Activated T-helper 9 cell treated with anti-CD3 and anti-CD28 coated beads, Interleukin-2, amount 50 U/mL, for 16 hours (primary cell): ENCODE measurements around the gene DIP2A.
A peak's percentile ranks its signal among the peaks of the same experiment; 100 is the strongest.
"Not testable (repeated sequence)": the region's sequence is repeated elsewhere in the genome, so short reads cannot be mapped to it uniquely, and the experiment has no call there.

ENCODE experiments used
- DNase-seq: peaks from one replicate; pipeline ENCODE4 v3.0.0-alpha.2; 2020; ENCODE audit warnings: low read depth

Gene DIP2A

DNA sequence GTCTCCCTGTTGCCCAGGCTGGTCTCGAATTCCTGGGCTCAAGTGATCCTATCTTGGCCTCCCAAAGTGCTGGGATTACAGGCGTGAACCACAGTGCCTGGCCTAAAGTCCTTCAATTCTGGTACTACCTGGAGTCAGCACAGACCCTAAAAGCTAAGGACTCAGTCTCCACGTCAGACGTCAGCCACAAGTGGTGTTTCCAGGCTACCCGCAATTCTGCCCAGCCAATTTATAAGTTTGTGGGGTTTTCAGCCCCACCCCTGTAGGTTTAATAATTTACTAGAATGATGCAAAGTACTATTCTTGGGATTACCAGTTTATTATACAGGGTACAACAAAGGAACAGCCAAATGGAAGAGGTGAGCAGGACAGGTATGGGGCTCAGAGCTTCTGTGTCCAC, 10.6 kb upstream of the DIP2A start:
- no peak for DNase-seq

DNA sequence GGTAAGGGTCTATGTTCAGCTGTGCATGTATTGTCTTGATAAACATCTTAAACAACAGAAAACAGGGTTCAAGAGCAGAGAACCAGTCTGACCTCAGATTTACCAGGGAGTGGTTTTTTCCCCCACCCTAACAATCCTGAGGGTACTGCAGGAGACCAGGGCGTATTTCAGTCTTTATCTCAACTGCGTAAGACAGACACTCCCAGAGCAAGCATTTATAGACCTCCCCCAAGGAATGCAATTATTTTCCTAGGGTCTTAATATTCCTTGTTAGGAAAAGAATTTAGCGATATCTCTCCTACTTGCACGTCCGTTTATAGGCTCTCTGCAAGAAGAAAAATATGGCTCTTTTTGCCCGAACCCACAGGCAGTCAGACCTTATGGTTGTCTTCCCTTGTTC, 9.8 kb upstream of the DIP2A start:
- DNase-seq: not testable (repeated sequence)

DNA sequence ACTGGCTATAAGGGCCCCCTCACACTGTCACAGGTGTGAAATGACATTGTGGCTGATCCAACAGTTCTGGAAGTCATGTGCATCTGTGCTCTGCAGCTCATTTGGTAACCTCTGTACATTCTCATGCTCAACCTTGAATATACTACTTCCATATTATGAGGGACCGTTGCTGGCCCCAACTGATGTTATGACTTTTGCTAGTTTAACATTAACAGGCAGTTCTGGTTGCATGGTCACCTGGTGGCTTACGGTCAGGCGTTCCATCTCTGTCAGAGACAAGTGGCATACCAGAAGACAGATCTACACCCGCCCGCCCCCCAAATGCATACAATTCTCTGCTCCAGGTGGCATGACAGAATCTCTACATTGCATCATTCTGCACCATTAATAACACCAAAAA, 6.0 kb upstream of the DIP2A start:
- DNase-seq: no peak

DNA sequence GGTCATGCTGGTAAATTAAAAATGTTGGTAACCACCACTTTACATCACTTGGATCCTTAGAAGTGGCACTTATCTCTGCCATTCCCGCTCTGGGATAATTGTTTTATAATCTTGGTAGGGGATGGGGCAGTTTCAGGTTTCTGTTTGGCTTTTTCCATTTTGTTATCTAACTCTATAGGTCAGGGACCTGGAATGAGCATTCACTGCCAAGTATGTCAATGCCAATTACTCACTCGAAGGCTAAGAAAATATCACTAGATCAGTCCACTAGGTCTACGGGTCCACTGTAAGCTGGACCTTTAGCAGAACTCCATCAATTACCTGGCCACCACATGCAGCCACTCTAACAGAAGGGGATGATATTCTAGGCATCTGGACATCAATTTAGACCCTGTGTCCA, 4.5 kb upstream of the DIP2A start:
- DNase-seq: no peak

- no peak for DNase-seq
Measured at GRCh38 chr21:46454634-46455390, 3.9 kb upstream of the DIP2A start.

DNA sequence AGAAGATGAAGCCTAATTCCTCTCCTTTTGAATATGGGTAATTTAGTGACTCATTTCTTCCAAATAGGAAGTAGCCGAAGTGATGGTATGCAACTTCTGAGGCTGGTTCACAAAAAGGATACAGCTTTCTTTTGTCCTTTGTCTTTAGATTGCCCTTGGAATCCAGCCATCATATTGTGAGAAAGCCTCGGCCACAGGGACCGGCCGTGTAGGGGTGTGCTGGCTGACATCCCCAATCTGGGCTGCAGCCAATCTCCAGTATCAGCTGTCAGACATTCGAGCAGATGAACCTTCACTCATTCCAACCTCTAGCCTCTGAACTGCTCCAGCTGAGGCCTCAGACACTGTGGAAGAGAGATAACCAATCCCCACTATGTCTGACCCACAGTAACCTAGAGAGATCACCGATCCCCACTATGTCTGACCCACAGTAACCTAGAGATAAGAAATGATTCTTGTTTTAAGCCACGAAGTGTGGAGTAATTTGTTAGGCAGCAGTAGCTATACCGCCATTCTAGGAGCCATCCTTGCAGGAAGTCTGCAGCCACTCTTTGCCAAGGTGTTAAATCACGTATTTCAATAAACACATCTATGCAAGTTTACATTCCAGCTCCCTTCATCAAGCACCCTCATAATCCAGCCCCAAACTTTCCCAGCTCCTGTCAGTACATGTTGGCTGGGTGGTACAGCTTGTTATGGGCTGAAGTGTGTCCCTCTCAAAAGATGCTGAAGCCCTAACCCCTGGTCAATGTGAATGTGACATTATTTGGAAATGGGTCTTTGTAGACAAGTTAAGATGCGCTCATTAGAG, 2.9 kb upstream of the DIP2A start:
- DNase-seq: no peak

- DNase-seq: no peak
Measured at GRCh38 chr21:46456750-46457149, 1.9 kb upstream of the DIP2A start.

GRCh38 chr21:46457801-46458314, 833 bp upstream of the DIP2A start:
- peak; percentile 9 for DNase-seq

DNA sequence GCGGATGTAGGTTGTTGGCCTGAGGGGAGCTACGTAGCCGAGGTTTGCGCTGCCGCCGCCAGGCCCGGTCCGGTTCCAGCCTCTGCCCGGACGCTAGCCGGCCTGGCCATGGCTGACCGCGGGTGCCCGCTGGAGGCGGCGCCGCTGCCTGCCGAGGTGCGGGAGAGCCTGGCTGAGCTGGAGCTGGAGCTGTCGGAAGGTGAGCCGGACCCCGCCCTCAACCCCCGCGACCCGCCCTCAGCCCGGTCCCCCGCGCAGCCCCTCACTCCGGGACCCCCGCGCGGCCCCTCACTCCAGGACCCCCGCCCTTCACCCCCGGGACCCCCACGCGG, 299 bp downstream of the DIP2A start:
- DNase-seq: no peak

DNA sequence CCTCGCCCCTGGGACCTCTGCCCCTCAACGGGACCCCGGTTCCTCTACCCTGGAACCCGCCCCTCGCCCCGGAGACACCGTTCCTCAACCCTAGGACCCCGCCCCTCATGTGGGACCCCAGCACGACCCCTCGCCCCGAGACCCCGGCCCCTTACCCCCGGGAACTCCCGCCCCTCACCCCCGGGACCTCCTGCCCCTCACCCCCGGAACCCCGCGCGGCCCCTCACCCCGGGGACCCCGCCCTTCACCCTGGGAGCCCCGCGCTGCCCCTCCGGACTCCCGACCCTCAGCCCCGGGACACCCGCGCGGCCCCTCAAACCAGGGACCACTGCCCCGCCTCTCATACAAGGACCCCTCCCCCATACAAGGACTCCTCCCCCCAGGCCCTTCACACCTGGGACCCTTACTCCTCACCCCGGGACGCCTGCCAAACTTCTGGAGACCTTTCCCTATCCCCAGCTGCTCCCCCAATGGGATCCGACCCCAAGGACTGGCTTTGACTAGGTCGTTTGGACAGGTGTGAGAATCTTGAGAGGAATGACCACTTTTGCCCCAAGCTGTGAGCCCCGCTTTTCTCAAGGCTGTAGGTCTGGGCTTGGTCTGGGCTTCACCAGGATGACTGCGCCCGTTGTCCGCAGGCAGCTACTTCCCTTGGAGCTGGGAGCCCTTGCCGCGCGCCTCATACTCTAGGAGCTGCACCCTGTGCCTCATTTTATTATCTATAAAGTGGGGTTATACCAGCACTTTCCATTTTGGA, 843 bp downstream of the DIP2A start:
- no peak for DNase-seq

DNA sequence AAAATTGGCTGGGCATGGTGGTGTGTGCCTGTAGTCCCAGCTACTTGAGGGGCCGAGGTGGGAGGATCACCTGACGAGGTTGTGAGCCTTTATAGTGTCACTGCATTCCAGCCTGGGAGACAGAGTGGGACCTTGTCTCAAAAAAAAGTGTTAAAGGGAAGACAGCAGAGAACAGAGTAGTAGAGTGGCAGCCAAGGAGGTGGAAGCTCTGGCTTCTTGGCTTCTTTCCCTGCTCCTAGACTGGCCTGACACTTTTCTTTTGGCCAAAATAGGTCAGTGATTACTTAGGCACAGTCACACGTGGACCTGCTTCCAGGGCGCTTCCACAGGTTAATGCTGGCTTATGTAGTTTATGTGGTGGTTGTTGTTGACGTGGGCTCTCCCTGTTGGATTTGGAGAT, 3.2 kb downstream of the DIP2A start:
- no peak for DNase-seq

DNA sequence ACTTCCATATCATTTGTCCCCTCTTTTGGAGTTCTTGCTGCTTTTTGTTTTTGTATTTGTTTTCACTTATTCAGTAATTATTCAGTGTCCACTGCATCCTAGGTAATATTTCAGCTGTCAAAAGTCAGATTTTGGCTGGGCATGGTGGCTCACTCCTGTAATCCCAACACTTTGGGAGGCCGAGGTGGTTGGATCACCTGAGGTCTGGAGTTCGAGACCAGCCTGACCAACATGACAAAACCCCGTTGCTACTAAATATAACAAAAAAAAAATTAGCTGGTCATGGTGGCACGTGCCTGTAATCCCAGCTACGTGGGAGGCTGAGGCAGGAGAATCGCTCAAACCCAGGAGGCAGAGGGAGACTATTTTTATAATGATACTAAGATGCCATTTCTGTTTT, 6.5 kb downstream of the DIP2A start:
- not testable (repeated sequence) for DNase-seq

- DNase-seq: no peak
Measured at GRCh38 chr21:46465651-46466050, 7.0 kb downstream of the DIP2A start.

DNA sequence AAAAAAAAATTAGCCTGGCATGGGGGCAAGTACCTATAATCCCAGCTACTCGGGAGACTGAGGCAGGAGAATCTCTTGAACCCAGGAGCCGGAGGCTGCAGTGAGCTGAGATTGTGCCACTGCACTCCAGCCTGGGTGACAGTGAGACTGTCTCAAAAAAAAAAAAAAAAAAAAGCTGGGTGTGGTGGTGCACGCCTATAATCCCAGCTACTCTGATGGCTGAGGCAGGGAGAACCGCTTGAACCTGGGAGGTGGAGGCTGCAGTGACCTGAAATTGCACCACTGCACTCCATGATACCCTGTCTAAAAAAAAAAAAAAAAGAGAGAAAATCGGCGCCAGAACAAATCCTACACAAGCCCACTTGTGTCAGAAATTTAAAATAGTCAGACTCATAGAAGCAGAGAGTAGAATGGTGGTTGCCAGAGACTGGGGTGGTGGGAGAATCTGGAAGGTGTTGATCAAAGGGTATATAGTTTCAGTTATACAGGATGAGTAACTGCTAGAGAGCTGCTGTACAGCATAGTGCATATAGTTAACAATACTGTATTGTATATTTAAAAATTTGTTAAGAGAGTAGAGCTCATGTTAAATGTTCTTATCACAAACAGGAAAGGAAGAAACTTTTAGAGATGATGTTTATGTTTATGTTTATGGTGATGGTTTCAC, 9.6 kb downstream of the DIP2A start:
- DNase-seq: no peak

DNA sequence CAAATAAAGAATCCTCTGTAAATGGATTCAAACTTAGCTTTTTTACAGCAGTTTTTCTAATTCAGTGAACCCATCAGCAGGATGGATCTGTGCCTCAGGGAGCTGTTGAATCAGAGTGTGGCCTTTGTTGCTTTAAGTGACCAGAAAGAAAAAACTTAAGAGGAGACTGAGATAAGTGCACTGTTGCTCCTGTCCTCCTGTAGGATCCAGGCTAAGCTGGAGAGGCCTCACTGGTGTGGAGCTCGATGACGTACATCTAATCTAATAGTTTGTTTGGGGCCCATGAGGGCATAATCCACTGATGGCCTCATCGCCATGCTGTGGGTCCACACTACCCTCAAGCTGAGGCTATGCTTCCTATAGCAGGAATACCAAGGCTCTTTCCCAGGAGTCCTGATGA, 10.6 kb downstream of the DIP2A start:
- no peak for DNase-seq

DNA sequence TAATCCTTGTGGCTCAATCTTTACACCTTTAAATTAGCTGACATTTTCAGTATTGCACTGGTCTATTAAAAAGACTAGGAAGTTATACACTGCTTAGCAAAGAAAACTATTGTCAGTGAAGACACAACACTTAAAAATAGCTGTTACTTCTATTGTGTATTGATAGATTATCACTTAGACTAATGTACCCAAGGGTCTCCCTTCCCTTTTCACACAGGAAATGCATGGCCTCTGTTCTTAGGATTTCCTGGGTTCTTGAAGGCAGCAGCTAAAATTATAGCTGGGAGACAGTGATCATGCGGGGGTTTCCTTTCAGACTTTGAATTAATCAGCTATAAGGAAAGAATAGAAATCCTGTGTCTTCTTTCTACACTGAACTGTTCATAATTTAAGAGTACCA, 12.8 kb downstream of the DIP2A start:
- DNase-seq: no peak

DNA sequence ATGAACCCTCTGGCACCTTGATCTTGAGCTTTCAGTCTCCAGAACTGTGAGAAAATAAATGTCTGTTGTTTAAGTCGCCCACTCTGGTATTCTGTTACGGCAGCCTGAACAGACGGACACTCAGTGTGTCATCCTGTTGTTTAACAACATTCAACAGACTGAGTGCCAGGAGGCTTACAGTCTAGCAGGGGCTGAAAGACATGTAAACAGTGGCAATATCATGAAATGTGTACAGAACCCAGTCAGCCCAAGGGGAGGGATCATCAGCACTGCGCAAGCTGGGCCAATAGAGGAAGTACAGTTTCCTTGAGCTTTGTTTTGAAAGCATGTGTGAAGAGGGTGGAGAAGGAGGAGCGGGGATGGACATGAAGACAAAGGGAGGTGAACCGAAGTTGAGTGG, 13.6 kb downstream of the DIP2A start:
- no peak for DNase-seq

DNA sequence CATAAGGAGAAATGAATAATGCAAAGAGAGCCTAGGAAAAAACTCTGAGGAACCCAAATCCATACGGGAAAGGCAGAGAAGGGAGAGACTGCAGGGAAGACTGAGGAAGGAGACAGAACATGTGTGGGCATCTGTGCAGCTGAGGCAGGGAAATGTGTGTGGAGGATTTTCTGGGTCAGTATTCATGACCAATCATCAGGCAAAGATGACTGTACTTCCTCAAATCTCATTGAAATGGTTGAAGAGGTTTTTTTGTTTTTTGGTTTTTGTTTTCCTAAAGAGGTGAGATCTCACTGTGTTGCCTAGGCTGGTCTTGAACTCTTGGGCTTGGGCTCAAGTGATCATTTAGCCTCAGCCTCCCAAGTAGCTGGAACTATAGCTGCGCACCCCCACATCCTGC, 15.7 kb downstream of the DIP2A start:
- no peak for DNase-seq

GRCh38 chr21:46475296-46475695, 16.6 kb downstream of the DIP2A start:
- DNase-seq: no peak

DNA sequence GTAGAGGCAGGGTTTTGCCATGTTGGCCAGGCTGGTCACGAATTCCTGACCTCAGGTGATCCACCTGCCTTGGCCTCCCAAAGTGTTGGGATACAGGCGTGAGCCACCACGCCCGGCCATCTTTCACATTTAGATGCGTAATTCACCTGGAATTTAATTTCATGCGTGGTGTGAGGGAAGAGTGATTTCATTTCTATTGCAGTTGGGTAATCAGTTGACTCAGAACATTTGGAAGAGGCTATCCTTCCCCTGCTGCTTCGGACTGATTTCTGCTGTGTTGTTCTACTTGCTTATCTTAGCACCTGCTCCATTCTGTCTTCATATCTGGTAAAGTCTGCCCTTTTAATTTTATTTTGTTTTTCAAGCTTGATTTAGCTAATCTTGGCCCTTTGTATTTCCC, 19.1 kb downstream of the DIP2A start:
- no peak for DNase-seq

DNA sequence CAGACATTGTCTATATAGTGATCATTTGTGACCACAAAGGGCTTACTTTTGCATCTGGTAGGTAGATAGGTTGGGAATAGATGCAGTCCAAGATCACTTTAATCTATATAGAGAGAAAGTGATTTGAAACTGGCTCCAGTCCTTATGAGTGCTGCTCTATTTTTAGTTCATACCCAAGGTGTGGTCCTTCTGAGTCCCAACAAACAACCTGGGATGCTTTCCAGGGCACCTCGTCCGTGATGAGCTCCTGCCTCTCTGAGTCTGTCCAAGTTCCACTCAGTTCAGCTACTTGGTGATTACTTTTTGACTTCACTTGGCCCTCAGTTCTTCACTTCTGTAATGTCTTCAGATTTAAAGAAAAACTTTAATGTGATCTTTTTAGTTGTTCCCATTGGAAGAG, 20.2 kb downstream of the DIP2A start:
- no peak for DNase-seq

- DNase-seq: no peak
Measured at GRCh38 chr21:46480466-46480865, 21.8 kb downstream of the DIP2A start.
